Spleen (tissue), 7 donors: Measurements from ENCODE around the gene PTPRG.

Experiments used
- CTCF ChIP-seq, 11 experiments: fragments of 200-600 bp in 7 of 11; fragments of 450-650 bp in 4 of 11; sonication (generic) in 4 of 11; IDR thresholded peaks in 8 of 11; conservative IDR thresholded peaks in 3 of 11; 1 replicate in 7 of 11; 2 replicates in 4 of 11; pipeline versions ENCODE4 v1.4.0 to v1.8.0; 2016 to 2021; ENCODE audit warnings: antibody characterized with exemption in 11 of 11, inconsistent platforms in 4 of 11, mild to moderate bottlenecking in 1 of 11
- POLR2A ChIP-seq, 3 donors: fragments of 450-650 bp; IDR thresholded peaks; one replicate each; pipeline ENCODE4 v1.5.1; 2017; ENCODE audit warnings: antibody characterized with exemption in 3 of 3, mild to moderate bottlenecking in 1 of 3
- donor health status: DM: no; HTN: no; CAD: no; lungs with moderate emphysema.
- donor health status: DM: no; HTN: no; CAD: no.
- donor health status: DM: no; HTN: no; CAD: no.

- no peak for TF ChIP-seq CTCF (IDR thresholded peaks at IDR 0.05 in 8 of 11, conservative IDR thresholded peaks at IDR 0.05 in 3 of 11)
- TF ChIP-seq POLR2A (IDR thresholded peaks at IDR 0.05), result no peak
Measured at GRCh38 chr3:61844346-61844745, 283.0 kb downstream of the PTPRG start.
